Right cardiac atrium (tissue), 5 donors: Measurements from ENCODE around the gene ADD1. TPM values are rescaled to one million over a fixed set of nuclear protein-coding genes. Genes with fewer than 3 reads are reported as not detected.

ENCODE experiments used
- ATAC-seq, 2 donors: fragments of 200-7000 bp; cut with Tn5 transposase; one replicate each; pipeline versions ENCODE4 v1.8.0 to v1.9.1; 2020; ENCODE audit warnings: moderate library complexity in 2 of 2, mild to moderate bottlenecking in 1 of 2
- DNase-seq, 3 donors: peaks; one replicate each; pipeline ENCODE4 v3.0.0-alpha.2; 2020
- H3K27ac ChIP-seq: one replicate; pipeline ENCODE4 v1.5.1; 2013; ENCODE audit warnings: mild to moderate bottlenecking, low read length, control low read depth, moderate library complexity
- H3K27me3 ChIP-seq: one replicate; pipeline ENCODE4 v1.6.1; 2013; ENCODE audit not compliant: control insufficient read depth, insufficient read depth
- H3K4me1 ChIP-seq: one replicate; pipeline ENCODE4 v1.6.1; 2013; ENCODE audit warnings: low read length; ENCODE audit not compliant: control insufficient read depth, insufficient read depth
- H3K4me3 ChIP-seq: one replicate; pipeline ENCODE4 v1.5.1; 2013; ENCODE audit warnings: low read length, control low read depth
- H3K9me3 ChIP-seq: one replicate; pipeline ENCODE4 v1.6.1; 2013; ENCODE audit warnings: low read length; ENCODE audit not compliant: control insufficient read depth
- WGBS: extraction: QIAGEN DNeasy Blood & Tissue Kit; methylation state at CpG from one replicate; pipeline ENCODE4 v1.1.7; 2013; 5-methylcytosine and 5-hydroxymethylcytosine counted together
- intact Hi-C, 4 donors: fragments of 100-400 bp; cut with DNase I; formaldehyde crosslinking; loops; one replicate each; pipeline versions ENCODE4 v1.11.0 to v1.14.0; 2022 to 2023
- polyA plus RNA-seq: library from polyadenylated mRNA; stranded (reverse); fragments of 200-250 nt; gene quantifications from one replicate; pipeline ENCODE4 v1.2.3, GENCODE V29; 2013
- total RNA-seq, 4 donors: library from RNA; stranded (reverse); fragmentation: NEBNext Ultra II Directional; extraction: Animal tissue kit (Norgen Biotek cat#: 25700); gene quantifications; one replicate each; pipeline ENCODE4 v1.2.1, GENCODE V29; 2021
- donor health status: healthy with polysubstance abuse.
- donor health status: DM: no; HTN: yes; CAD: no.
- donor health status: DM: no; HTN: no; CAD: no.
- donor health status: DM: no; HTN: yes; CAD: no; lungs with severe emphysema.
- donor health status: DM: yes; HTN: yes; CAD: no.

The ADD1 gene
- total and polyA plus RNA-seq, 5 donors, result 207 to 256 (median 218) TPM

DNA sequence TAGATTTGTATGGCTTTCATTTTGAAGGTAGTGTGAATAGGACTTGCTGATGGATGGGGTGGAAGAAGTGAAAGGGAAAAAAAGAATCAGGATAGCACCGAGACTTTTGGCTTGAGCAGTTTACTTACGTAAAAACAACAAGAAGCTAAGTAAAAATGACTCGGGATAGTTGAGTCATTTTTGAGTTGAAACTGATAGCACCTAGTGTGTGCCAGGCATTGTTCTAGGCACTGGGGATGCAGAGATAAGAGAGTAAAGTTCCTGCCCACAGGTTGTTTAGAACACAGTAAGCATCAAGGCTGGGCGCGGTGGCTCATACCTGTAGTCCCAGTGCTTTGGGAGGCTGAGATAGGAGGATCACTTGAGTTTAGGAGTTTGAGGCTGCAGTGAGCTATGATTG is 34.7 kb downstream of the ADD1 start:
- no peaks in the 10 kb centered on the region for H3K9me3 ChIP-seq
- ATAC-seq, result peak; percentile 38 to 84
- no peak overlapping the region for H3K4me3 ChIP-seq
- intact Hi-C loops, result no loop called here
- H3K27ac ChIP-seq, result no peak overlapping the region
- WGBS, result 76% methylated on average over 5 of the region's 5 CpGs
- peaks cover 13% of the 10 kb centered on the region for H3K4me1 ChIP-seq
- DNase-seq, result no peak
- H3K27me3 ChIP-seq, result no peaks in the 10 kb centered on the region

DNA sequence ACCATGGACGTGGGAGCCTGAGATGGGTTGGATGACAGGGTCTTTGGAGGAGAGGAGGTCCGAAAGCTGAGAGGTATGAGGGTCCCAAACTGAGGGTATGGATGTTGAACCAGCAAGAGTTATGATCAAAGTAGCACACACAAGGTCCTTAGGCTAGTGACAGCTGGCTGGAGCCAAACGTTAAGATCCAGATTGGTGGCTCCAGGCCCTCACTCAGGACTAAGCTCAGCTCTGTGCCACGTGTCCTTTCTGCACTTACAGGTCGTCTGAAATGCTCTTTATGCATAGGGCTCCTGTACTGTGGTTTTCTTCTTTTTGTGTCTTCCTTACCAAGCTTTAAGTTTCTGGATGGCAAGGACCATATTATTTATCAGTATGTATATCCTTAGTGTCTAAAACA is 35.4 kb downstream of the ADD1 start:
- Histone ChIP-seq H3K4me1 (peaks cover 13% of the 10 kb centered on the region), H3K4me3 (no peak overlapping the region), H3K27ac (no peak overlapping the region), H3K9me3 (no peaks in the 10 kb centered on the region), H3K27me3 (no peaks in the 10 kb centered on the region)
- 70% methylated on average over 5 of the region's 5 CpGs for WGBS
- intact Hi-C loops, result no loop called here
- peak; percentile 10 to 26 for ATAC-seq
- DNase-seq, result no peak

DNA sequence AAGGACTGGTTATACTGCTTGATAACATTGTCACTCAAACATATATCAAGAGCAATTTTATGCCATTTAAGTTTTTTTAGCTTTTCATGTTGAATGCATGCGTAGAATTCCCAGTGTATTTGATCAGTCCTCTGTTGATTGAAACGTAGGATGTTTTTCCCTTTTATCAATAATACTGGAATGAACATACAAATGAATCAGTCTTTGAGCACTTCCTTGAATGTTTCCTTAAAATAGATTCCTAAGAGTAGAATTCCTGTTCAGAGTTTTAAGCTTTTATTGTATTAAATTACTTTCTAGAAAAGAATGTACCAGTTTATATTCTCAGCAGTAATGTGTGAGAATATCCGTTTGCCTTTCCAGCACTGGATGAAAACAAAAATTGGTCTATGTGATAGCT is 37.8 kb downstream of the ADD1 start:
- no peaks in the 10 kb centered on the region for H3K27me3 ChIP-seq
- no peak overlapping the region for H3K4me3 ChIP-seq
- DNase-seq (no peak), ATAC-seq (no peak)
- WGBS, result 82% methylated on average over 3 of the region's 3 CpGs
- intact Hi-C loops, result no loop called here
- H3K27ac ChIP-seq, result no peak overlapping the region
- H3K9me3 ChIP-seq, result no peaks in the 10 kb centered on the region
- peaks cover 12% of the 10 kb centered on the region for H3K4me1 ChIP-seq

DNA sequence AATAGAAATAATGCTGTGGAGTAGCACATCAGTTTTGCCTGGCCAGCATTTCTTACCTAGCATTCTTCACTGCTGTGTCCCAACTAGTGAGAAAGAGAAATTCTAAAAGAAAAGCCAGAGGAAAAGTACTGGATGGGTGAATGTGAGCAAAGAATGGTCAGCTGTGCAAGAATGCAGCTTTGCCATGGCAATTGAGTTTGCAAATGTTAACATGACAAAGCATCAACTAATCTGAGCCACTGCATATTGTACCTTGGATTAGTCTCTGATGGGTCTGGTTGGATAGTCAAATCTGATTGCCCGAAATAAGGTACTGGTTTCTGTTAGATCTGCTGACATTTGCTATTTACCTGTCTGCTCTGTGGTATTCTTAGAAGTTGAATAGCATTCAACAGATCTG is 38.7 kb downstream of the ADD1 start:
- H3K27ac ChIP-seq, result no peak overlapping the region

DNA sequence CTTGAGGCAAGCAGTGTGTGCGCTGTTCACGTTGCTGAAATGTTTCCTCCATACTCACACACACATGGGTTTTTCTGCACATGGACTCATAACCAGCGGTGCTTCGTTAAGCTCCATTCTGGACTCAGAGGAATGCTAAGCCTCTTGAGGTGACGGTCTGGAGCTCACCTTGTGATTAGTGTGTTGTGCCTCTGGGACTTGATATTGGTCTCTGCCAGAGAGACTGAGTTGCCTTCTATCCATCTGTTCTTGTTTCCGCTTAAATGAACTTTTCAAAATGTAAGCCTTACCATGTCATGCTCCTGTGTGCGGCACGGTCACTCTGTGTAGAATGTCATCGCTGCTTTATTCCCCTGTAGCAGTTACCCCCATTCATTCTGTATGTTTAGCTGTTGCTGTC is 42.5 kb downstream of the ADD1 start:
- no peak overlapping the region for H3K27ac ChIP-seq
- WGBS, result 89% methylated on average over 9 of the region's 9 CpGs
- peaks cover 1% of the 10 kb centered on the region for H3K4me1 ChIP-seq
- DNase-seq (no peak), ATAC-seq (no peak)
- H3K27me3 ChIP-seq, result no peaks in the 10 kb centered on the region
- no peak overlapping the region for H3K4me3 ChIP-seq
- H3K9me3 ChIP-seq, result no peaks in the 10 kb centered on the region
- intact Hi-C loops, result no loop called here

More for the DNA sequence above, 38.7 kb downstream of the ADD1 start:
- DNase-seq (no peak), ATAC-seq (no peak)
- H3K9me3 ChIP-seq, result no peaks in the 10 kb centered on the region
- peaks cover 12% of the 10 kb centered on the region for H3K4me1 ChIP-seq
- H3K27me3 ChIP-seq, result no peaks in the 10 kb centered on the region
- whole genome bisulfite sequencing, result 91% methylated on average over 1 of the region's 1 CpG
- no peak overlapping the region for H3K4me3 ChIP-seq
- intact Hi-C loops, result no loop called here

DNA sequence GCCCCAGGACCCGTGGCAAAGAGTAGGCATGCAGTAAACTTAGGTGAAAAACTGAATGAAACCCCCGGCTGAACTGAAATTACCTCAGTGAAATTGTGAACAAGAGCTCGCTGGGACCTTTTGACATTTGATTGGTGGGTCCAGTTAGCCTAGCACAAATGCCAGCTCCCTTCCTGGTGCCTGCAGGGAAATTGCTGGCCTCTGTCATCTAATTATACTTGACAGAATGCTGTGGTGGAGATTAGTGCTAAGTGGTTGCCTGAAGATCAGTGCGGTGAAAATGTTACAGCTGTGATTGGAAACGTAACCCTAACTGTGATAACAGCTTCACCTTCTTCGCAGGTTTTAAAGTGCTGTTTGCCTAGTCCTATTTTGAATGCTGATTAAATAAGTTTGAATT is 43.0 kb downstream of the ADD1 start:
- H3K9me3 ChIP-seq, result no peaks in the 10 kb centered on the region
- H3K27me3 ChIP-seq, result no peaks in the 10 kb centered on the region
- intact Hi-C loops, result no loop called here
- no peak overlapping the region for H3K27ac ChIP-seq
- ATAC-seq (peak; percentile 56 to 61), DNase-seq (no peak)
- H3K4me3 ChIP-seq, result no peak overlapping the region
- peaks cover 1% of the 10 kb centered on the region for H3K4me1 ChIP-seq
- WGBS, result 45% methylated on average over 6 of the region's 6 CpGs

DNA sequence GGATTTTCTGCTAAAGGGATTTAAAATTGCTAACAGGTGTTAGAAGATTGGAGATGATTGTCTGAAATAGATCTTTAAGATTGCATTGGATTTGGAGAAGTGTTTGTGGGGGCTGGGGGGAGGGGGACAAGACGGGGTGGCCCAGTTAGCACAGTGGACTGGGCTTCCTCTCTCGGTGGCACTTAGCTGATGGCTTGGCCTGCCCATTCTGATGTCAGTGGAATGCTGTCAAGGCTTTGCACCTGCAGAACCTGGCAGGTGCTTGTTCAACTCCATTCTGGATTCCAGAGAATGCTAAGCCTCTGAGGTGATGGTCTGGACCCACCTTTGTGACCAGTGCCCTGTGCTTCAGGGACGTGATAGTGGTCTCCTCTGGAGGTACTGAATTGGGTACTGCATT is 43.7 kb downstream of the ADD1 start:
- Histone ChIP-seq H3K27me3 (no peaks in the 10 kb centered on the region), H3K9me3 (no peaks in the 10 kb centered on the region), H3K4me1 (peaks cover 1% of the 10 kb centered on the region), H3K4me3 (no peak overlapping the region), H3K27ac (no peak overlapping the region)
- 85% methylated on average over 3 of the region's 3 CpGs for WGBS
- DNase-seq (no peak), ATAC-seq (no peak)
- intact Hi-C loops, result no loop called here

DNA sequence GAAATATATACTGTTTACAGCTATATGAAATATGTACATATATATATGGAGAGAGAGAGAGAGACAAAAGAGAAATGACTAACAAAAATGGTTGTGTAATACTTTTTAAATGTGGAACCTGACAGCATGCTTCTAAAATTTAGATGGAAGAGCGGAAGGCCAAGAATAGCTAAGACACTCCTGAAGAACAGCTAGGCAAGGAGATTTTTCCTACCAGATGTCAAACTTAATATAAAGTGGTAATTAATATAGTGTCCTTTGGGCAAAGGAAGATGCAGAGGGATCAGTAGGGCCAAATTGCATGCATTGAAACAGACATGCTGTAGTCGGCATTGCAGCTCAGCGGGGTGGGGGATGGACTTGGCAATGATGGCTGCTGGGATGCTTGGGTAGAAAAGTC is 45.2 kb downstream of the ADD1 start:
- 98% methylated on average over 3 of the region's 3 CpGs for WGBS
- H3K27ac ChIP-seq, result no peak overlapping the region
- no peaks in the 10 kb centered on the region for H3K9me3 ChIP-seq
- no peak for DNase-seq
- peaks cover 4% of the 10 kb centered on the region for H3K4me1 ChIP-seq
- intact Hi-C loops, result no loop called here
- no peak for ATAC-seq
- no peaks in the 10 kb centered on the region for H3K27me3 ChIP-seq
- no peak overlapping the region for H3K4me3 ChIP-seq

DNA sequence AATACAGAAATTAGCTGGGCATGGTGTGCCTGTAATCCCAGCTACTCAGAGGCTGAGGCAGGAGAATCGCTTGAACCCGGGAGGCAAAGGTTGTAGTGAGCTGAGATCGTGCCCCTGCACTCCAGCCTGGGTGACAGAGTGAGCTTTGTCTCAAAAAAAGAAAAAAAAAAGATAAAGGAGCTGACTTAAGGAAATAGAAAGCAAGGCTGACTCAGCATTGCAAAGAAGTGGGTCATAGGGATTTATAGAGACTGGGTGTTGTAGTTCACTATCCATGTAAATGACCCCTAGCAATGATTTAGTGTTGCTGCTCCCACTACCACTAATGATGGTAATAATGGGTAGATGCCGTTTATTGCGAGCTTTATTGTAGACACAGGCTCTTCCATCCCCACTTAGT is 47.6 kb downstream of the ADD1 start:
- intact Hi-C loops, result no loop called here
- 75% methylated on average over 5 of the region's 5 CpGs for WGBS

DNA sequence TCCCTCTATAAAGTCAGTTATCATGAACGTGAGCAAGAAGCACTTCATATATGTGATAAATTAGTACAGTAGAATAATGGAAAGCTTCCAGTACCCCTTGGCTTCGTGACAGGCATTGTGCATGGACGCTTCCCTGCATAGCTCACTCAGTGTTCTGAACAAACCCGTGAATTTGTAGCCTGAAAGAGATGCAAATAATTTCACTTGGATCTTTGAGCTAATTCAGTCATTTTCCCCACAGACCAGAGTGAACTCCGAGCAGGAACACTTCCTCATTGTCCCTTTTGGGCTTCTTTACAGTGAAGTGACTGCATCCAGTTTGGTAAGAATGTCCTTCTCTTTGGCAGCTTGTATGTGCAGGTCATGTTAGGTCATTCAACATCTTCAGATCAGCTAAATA is 50.1 kb downstream of the ADD1 start:
- Histone ChIP-seq H3K4me1 (peaks cover 5% of the 10 kb centered on the region), H3K27ac (no peak overlapping the region), H3K27me3 (no peaks in the 10 kb centered on the region), H3K4me3 (no peak overlapping the region), H3K9me3 (no peaks in the 10 kb centered on the region)
- 14% methylated on average over 5 of the region's 5 CpGs for WGBS
- intact Hi-C loops, result no loop called here
- peak in 1 of 2 donors; percentile 59 for ATAC-seq
- no peak for DNase-seq

More for the DNA sequence above, 47.6 kb downstream of the ADD1 start:
- no peak overlapping the region for H3K27ac ChIP-seq
- no peaks in the 10 kb centered on the region for H3K9me3 ChIP-seq
- DNase-seq (no peak), ATAC-seq (peak in 1 of 2 donors; percentile 15)
- no peak overlapping the region for H3K4me3 ChIP-seq
- H3K4me1 ChIP-seq, result peaks cover 5% of the 10 kb centered on the region
- H3K27me3 ChIP-seq, result no peaks in the 10 kb centered on the region

DNA sequence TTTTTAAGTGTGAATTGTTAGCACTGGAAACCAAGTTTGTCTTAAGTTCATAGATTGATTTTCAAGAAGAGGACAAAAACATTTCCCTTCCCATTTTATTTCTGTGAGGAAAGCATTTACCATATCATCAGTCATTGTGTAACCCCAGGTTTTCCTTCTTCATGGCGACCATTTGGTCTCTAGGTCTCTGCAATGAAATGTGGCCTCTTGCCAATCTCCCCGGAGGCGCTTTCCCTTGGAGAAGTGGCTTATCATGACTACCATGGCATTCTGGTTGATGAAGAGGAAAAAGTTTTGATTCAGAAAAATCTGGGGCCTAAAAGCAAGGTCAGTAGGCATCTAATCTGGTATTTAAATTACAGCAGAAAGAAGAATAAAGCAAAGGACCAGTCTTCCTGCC is 54.4 kb downstream of the ADD1 start:
- H3K27me3 ChIP-seq, result no peaks in the 10 kb centered on the region
- intact Hi-C loops, result no loop called here
- H3K4me1 ChIP-seq, result peaks cover 5% of the 10 kb centered on the region
- no peak overlapping the region for H3K4me3 ChIP-seq
- no peak for ATAC-seq
- 64% methylated on average over 3 of the region's 3 CpGs for WGBS
- H3K27ac ChIP-seq, result no peak overlapping the region
- no peaks in the 10 kb centered on the region for H3K9me3 ChIP-seq
- DNase-seq, result no peak

DNA sequence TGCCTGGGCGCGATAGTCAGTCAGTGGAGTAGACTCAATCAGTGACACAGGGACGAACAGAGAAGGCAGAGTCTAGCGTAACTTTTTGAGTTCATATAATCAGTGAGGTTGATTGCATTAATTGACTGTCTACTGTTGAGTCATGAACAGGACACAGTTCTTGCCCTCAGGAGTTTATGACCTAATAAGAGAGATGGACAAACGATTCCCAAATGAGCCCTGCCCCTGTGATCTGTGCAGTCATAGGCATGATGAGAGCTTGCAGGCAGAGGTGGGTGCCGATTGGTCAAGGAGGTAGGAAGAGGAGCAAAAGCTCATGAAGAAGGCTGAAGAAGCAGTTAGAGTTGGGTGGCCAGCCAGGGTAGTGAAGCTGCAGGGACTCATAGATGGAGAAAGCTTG is 57.1 kb downstream of the ADD1 start:
- no peak overlapping the region for H3K27ac ChIP-seq
- ATAC-seq, result no peak
- intact Hi-C loops, result no loop called here

More for the DNA sequence above, 57.1 kb downstream of the ADD1 start:
- Histone ChIP-seq H3K4me3 (no peak overlapping the region), H3K9me3 (no peaks in the 10 kb centered on the region), H3K27me3 (no peaks in the 10 kb centered on the region), H3K4me1 (no peaks in the 10 kb centered on the region)
- no peak for DNase-seq
- 90% methylated on average over 6 of the region's 6 CpGs for WGBS
